ENCODE results near the gene SECTM1. TPM values are rescaled to one million over a fixed set of nuclear protein-coding genes. Genes with fewer than 3 reads are reported as not detected.
"Not testable (repeated sequence)": the region's sequence is repeated elsewhere in the genome, so short reads cannot be mapped to it uniquely, and the experiment has no call there.

Gene SECTM1
- total RNA-seq, 1 donor from 2014 or later: 3.7 TPM

DNA sequence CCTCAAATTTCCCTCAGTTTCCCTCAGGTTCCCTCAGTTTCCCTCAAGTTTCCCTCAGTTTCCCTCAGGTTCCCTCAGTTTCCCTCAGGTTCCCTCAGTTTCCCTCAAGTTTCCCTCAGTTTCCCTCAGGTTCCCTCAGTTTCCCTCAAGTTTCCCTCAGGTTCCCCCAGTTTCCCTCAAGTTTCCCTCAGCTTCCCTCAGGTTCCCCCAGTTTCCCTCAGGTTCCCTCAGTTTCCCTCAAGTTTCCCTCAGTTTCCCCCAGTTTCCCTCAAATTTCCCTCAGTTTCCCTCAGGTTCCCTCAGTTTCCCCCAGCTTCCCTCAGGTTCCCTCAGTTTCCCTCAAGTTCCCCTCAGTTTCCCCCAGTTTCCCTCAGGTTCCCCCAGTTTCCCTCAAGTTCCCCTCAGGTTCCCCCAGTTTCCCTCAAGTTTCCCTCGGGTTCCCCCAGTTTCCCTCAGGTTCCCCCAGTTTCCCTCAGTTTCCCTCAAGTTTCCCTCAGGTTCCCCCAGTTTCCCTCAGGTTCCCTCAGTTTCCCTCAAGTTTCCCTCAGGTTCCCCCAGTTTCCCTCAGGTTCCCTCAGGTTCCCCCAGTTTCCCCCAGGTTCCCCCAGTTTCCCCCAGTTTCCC, 26.0 kb upstream of the SECTM1 start:
- not testable (repeated sequence) for H3K36me3 Mint-ChIP-seq (ENCODE audit: low read depth); H3K27ac Mint-ChIP-seq; DNase-seq (ENCODE audit: low spot score); H3K9me3 Mint-ChIP-seq; H3K4me1 Mint-ChIP-seq (ENCODE audit: low read depth); H3K4me3 Mint-ChIP-seq (ENCODE audit: low read depth)
- H3K27me3 Mint-ChIP-seq (ENCODE audit: low read depth): peaks cover 14% of the 10 kb centered on the region
- intact Hi-C loops (cut with micrococcal nuclease): loop anchor here (10.0 kb wide), 1 partner anchor 415 kb away; no protein-coding TSS in a partner anchor

DNA sequence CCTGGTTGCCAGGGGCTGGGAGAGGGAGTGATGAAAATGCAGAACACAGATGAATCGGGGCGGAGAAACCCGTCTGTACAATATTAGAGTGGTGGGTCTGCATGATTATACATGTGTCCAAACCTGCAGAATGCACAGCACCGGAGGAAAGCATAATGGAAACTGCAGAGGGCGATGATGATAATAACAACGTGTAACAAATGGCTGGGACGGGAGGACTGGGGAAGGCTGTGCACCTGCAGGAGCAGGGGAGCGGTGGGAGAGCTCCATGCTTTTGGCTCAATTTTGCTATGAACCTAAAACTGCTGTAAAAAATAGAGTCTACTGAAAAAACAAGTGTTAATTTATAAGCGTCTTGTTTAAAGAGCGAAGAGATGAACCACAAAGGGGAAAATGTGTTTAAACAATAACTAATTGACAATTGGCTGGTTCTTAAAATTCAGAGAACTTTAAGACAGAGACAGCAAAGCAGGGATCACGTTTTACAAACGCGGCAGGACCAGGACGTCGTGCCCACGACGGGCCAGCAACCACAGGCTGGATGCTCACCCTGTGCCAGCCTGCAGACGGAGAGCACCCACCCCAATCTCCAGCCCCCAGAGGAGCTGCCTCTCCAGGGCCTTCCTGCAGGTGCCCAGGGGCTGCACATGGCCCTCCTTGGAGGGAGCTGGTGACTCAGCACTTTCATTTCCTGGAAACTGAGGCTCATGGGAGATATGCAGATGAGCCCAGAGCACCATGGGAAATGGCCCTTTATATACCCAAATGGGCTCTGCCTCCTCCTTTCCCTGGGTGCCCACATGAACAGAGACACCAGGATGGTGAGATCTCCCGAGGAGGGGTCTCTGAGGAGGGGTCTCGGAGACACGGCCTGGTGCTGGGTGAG, 25.1 kb upstream of the SECTM1 start, which contains the start of gene TEX19:
Gene TEX19, plus strand, starts transcription at position 783 of the 886 bp plus-strand sequence. CDS start 2,904 bp downstream, outside the sequence.
- H3K4me3 Mint-ChIP-seq (ENCODE audit: low read depth): no peak within 1 kb of the TSS
- no peaks in the 10 kb centered on the region for H3K36me3 Mint-ChIP-seq (ENCODE audit: low read depth)
- intact Hi-C loops (cut with micrococcal nuclease): loop anchor here (10.0 kb wide), 1 partner anchor 416 kb away; no protein-coding TSS in a partner anchor
- DNase-seq (ENCODE audit: low spot score): no peak
- peaks cover 14% of the 10 kb centered on the region for H3K27me3 Mint-ChIP-seq (ENCODE audit: low read depth)
- H3K27ac Mint-ChIP-seq: peak within 1 kb of the TSS; percentile 7
- H3K4me1 Mint-ChIP-seq (ENCODE audit: low read depth): peaks cover 7% of the 10 kb centered on the region
- no peaks in the 10 kb centered on the region for H3K9me3 Mint-ChIP-seq

DNA sequence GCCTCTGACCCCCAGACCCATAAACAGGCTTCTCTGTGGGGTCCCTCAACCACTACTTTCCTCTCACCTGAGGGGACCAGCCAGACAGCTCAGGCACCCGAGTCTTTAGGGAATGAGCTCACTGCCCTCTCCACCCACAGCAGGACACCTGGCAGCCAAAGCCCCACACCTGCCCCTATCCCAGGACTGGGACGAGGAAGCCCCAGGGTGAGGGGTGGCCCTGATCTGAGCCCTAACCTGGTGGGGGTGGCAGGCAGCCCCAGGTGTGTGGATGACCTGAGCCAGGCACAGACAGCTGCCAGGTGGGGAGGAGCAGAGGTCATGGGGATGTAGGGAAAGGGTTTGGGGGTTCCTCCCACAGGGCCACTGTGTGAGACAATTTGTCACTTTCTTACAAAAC, 23.8 kb upstream of the SECTM1 start:
- Mint-ChIP-seq H3K27me3 (ENCODE audit: low read depth) (peaks cover 11% of the 10 kb centered on the region), H3K9me3 (no peaks in the 10 kb centered on the region), H3K27ac (no peak overlapping the region), H3K4me1 (ENCODE audit: low read depth) (peaks cover 7% of the 10 kb centered on the region), H3K36me3 (ENCODE audit: low read depth) (no peaks in the 10 kb centered on the region), H3K4me3 (ENCODE audit: low read depth) (no peak overlapping the region)
- no peak for DNase-seq (ENCODE audit: low spot score)
- intact Hi-C loops (cut with micrococcal nuclease): loop anchor here (10.0 kb wide), 1 partner anchor 417 kb away; no protein-coding TSS in a partner anchor

DNA sequence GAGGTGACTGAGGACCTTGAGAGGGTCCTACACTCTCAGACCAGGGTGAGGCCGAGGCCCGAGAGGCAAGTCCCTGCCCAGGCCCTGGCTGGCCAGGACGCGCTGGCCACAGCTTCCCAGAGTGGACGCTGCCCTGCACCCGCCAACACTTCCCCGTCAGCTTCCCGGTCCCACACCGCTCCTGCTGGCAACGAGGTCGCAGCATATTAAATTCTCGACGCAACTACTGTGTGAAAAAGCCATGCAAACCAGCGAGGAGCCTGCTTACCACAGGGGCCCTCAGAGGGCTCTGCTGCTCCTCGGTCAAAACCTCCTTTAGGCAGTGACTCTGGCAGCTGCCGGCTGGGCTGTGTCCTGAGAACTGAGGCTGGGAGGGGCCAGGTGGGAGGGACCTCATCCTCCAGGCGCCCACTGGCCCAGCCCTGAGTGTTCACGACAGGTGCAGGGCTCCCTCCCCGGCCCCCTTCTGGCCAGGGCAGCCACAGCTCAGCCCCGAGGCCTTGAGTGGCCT, 23.3 kb upstream of the SECTM1 start:
- no peak for DNase-seq (ENCODE audit: low spot score)
- H3K27me3 Mint-ChIP-seq (ENCODE audit: low read depth): peaks cover 11% of the 10 kb centered on the region
- no peak overlapping the region for H3K4me3 Mint-ChIP-seq (ENCODE audit: low read depth)
- H3K9me3 Mint-ChIP-seq: no peaks in the 10 kb centered on the region
- no peaks in the 10 kb centered on the region for H3K36me3 Mint-ChIP-seq (ENCODE audit: low read depth)
- no peak overlapping the region for H3K27ac Mint-ChIP-seq
- intact Hi-C loops (cut with micrococcal nuclease): loop anchor here (10.0 kb wide), 1 partner anchor 418 kb away; no protein-coding TSS in a partner anchor
- H3K4me1 Mint-ChIP-seq (ENCODE audit: low read depth): peaks cover 9% of the 10 kb centered on the region

DNA sequence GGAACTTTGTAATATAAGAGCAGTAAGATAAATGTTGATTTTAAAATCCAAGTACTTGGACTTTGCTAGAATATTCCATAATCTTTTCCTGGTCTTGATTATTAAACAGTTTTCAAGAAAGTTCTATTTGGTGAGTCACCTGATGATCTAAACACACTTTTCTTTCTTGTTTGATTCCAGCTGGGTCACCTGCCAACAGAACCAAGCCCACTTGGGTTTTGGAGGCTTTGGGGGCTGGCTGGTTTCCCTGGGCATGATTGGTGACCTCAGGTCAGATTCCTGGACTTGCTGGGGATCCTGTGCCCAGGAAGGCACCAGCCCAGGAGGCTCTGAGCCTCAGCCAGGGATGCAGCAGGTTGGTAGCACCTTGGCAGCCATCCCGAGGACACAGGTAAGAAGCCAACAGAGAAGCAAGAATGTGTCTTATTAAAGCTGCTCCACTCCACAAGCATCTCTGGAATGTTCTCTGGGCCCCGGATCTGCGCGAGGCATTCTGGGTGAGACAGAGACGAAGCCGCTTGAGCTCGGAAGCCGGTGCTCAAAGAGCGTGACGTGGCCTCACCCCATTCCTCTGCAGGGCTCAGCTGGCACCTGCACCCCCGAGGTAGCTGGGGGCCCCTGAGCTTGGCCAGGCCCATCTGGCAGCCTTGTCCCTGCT, 22.3 kb upstream of the SECTM1 start:
- H3K4me1 Mint-ChIP-seq (ENCODE audit: low read depth): peaks cover 11% of the 10 kb centered on the region
- no peak overlapping the region for H3K27ac Mint-ChIP-seq
- H3K9me3 Mint-ChIP-seq: no peaks in the 10 kb centered on the region
- no peaks in the 10 kb centered on the region for H3K36me3 Mint-ChIP-seq (ENCODE audit: low read depth)
- DNase-seq (ENCODE audit: low spot score): no peak
- H3K27me3 Mint-ChIP-seq (ENCODE audit: low read depth): peaks cover 11% of the 10 kb centered on the region
- intact Hi-C loops (cut with micrococcal nuclease): loop anchor here (10.0 kb wide), 1 partner anchor 419 kb away; no protein-coding TSS in a partner anchor
- no peak overlapping the region for H3K4me3 Mint-ChIP-seq (ENCODE audit: low read depth)

DNA sequence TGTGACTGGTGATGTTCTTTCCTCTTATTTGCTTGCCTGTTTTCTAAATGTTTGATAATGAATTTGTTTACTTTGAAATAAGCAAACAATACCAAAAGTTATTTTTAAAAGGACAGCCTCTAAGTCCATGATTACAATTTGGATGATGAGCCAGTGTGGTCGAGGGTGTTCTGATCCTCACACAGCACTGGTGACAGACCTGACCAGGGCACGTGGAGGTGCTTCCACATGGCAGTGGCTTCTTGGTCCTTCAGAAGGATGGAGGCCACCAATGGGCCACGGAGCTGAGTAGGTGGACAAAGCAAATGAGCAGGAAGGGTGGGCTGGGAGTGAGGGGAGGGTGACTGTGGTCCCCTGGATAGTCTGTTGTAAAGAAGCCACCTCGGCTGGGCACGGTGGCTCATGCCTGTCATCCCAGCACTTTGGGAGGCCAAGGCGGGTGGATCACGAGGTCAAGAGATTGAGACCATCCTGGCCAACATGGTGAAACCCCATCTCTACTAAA, 21.3 kb upstream of the SECTM1 start:
- H3K4me3 Mint-ChIP-seq (ENCODE audit: low read depth): no peak overlapping the region
- H3K27me3 Mint-ChIP-seq (ENCODE audit: low read depth): peaks cover 11% of the 10 kb centered on the region
- no peaks in the 10 kb centered on the region for H3K9me3 Mint-ChIP-seq
- intact Hi-C loops (cut with micrococcal nuclease): loop anchor here (10.0 kb wide), 1 partner anchor 420 kb away; no protein-coding TSS in a partner anchor
- no peaks in the 10 kb centered on the region for H3K36me3 Mint-ChIP-seq (ENCODE audit: low read depth)
- H3K4me1 Mint-ChIP-seq (ENCODE audit: low read depth): peaks cover 11% of the 10 kb centered on the region
- no peak for DNase-seq (ENCODE audit: low spot score)
- H3K27ac Mint-ChIP-seq: no peak overlapping the region

DNA sequence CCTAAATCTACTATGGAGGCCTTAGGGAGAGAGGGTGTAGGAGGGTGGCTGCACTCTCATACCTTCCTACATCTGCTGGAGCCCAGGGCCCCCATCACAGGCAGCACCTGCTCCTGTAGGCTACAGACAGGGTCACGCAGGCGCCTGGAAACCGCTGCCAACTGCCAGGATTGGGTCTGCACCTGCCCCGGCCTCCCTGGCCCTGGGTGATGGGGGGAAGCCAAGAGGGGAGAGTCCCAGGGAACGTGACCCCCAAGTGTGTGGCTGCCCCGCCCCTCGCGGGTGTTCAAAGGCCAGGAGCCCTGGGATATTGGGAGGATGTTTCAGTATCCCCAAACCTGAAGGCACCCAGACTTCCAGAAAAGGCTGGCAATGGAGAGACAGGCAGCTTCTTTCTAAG, 19.9 kb upstream of the SECTM1 start:
- Mint-ChIP-seq H3K36me3 (ENCODE audit: low read depth) (no peaks in the 10 kb centered on the region), H3K4me1 (ENCODE audit: low read depth) (peaks cover 8% of the 10 kb centered on the region), H3K9me3 (no peaks in the 10 kb centered on the region), H3K27ac (no peak overlapping the region), H3K4me3 (ENCODE audit: low read depth) (no peak overlapping the region), H3K27me3 (ENCODE audit: low read depth) (peaks cover 9% of the 10 kb centered on the region)
- intact Hi-C loops (cut with micrococcal nuclease): loop anchor here (2.0 to 10.0 kb wide), 2 partner anchors 201 to 421 kb away; no protein-coding TSS in a partner anchor
- DNase-seq (ENCODE audit: low spot score): no peak

DNA sequence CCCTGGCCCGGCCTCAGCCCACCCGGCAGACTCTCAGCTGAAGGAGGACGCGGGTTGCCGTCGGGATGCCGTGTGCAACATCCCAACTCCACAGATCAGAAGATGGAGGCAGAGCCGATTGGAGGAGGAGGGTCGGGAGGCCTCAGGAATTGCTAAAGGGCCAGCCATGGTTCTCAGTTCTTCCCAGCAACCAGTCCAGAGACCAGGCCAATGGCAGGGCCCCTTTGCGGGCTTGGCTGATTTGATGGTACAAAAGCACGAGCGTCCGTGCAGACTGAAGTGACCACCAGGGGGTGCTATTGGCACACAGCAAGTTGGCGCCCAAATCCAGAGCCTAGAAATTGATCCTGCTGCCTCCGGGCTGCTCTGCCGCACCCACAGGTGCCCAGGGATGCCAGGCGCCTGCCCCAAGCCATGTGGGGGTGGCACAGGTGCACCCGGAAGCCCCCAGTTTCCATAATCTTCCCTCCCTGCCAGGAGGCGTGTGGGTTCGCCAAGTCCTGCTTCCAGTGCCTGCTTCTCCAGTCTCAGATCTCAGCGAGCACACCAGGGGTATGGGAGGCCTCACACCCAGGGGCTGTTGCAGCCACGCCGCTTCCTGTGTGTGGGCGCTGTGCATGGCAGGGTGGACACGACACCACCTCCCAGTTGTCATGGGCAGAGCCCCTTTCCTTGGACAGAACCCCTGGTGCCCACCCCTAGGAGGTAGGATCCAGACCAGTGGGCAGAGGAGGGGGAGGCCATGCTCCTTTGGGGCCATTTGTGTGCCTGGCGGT, 18.3 kb upstream of the SECTM1 start:
- H3K9me3 Mint-ChIP-seq: no peaks in the 10 kb centered on the region
- H3K27ac Mint-ChIP-seq: no peak overlapping the region
- H3K27me3 Mint-ChIP-seq (ENCODE audit: low read depth): peaks cover 5% of the 10 kb centered on the region
- no peaks in the 10 kb centered on the region for H3K36me3 Mint-ChIP-seq (ENCODE audit: low read depth)
- no peak overlapping the region for H3K4me3 Mint-ChIP-seq (ENCODE audit: low read depth)
- peak; percentile 73 for DNase-seq (ENCODE audit: low spot score)
- intact Hi-C loops (cut with micrococcal nuclease): loop anchor here (1.0 to 10.0 kb wide), 4 partner anchors 62 to 423 kb away; partner anchors contain the start of genes HEXD and OGFOD3
- H3K4me1 Mint-ChIP-seq (ENCODE audit: low read depth): peaks cover 4% of the 10 kb centered on the region

DNA sequence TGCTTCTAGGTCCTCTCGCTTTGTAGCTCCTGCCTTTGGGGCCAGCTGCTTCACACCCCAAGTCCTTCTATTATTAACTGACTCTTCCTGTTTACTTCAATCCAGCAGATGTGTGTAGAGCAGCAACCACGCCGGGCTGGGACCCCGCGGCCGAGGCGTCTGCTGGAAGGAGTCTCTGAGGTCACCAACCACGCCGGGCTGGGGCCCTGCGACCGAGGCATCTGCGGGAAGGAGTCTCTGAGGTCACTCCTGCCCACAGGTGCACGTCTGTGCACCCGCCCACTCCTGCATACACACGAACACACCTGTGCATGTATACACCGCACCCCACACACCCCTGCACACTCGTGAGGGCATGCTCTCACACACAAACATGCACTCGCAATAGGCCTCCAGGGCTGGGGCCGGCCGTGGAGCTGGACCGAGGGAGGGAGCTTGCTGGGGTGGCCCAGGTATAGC, 17.7 kb upstream of the SECTM1 start:
- no peak for DNase-seq (ENCODE audit: low spot score)
- intact Hi-C loops (cut with micrococcal nuclease): loop anchor here (1.0 to 10.0 kb wide), 2 partner anchors 67 to 424 kb away; partner anchors contain the start of genes HEXD and OGFOD3
- H3K9me3 Mint-ChIP-seq: no peaks in the 10 kb centered on the region
- H3K27ac Mint-ChIP-seq: no peak overlapping the region
- peaks cover 9% of the 10 kb centered on the region for H3K4me1 Mint-ChIP-seq (ENCODE audit: low read depth)
- no peaks in the 10 kb centered on the region for H3K36me3 Mint-ChIP-seq (ENCODE audit: low read depth)
- H3K4me3 Mint-ChIP-seq (ENCODE audit: low read depth): no peak overlapping the region
- H3K27me3 Mint-ChIP-seq (ENCODE audit: low read depth): peaks cover 10% of the 10 kb centered on the region

DNA sequence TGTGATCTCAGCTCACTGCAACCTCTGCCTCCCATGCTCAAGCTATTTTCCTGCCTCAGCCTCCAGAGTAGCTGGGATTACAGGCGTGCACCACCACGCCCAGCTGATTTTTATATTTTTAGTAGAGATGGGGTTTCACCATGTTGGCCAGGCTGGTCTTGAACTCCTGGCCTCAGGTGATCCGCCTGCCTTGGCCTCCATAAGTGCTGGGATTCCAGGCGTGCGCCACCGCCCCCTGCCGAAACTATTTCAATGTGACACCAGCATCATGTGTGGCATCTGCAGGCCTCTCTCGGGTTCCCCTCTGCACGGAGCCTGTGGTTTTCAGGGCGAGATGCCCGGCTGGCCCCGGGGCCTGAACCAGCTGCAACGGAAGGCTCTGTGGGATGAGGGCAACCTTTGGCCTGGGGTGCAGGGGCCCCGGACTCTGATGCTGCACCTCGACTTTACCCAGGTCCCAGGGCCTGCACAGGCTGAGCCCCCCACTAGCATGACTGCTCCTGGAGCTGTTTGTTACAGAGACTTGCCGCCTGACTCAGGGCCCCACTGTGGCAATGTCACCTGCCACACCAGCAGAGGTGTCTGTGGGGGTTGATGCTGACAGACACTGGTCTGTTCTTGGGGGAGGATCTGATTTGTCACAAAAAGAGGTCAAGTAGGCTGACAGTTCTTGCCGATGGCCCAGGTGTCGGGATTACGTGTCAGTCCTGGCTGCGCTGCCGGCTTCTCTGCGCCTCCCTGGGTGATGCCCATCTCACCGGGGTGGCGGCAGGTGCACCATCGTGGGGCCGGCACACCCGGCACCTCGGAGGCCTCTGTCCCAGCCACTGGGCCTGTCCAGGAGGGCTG, 16.8 kb upstream of the SECTM1 start:
- no peak overlapping the region for H3K27ac Mint-ChIP-seq
- no peaks in the 10 kb centered on the region for H3K36me3 Mint-ChIP-seq (ENCODE audit: low read depth)
- intact Hi-C loops (cut with micrococcal nuclease): loop anchor here (1.0 to 10.0 kb wide), 2 partner anchors 68 to 424 kb away; partner anchors contain the start of genes HEXD and OGFOD3
- H3K9me3 Mint-ChIP-seq: no peaks in the 10 kb centered on the region
- H3K27me3 Mint-ChIP-seq (ENCODE audit: low read depth): peaks cover 9% of the 10 kb centered on the region
- peaks cover 10% of the 10 kb centered on the region for H3K4me1 Mint-ChIP-seq (ENCODE audit: low read depth)
- no peak overlapping the region for H3K4me3 Mint-ChIP-seq (ENCODE audit: low read depth)
- peak; percentile 37 for DNase-seq (ENCODE audit: low spot score)

DNA sequence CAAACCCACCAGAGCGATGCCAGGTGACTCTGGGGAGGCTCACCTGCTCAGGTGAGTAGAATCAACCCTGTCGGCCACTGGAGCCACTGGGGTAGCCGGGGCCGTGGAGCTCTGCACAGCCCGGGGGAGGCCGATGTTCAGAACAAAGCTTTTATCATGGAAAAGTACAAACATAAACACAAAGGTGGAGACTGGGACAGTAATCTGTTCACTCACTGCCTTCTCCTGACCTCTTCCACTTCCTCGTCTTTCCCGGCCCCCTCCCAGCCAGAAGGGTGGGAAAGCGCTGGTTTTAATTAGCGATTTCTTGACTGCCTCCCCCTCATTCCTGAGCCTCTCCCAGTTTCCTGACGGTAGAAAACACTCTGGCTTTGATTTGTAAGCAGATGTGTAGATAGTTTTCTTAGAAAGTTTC, 15.7 kb upstream of the SECTM1 start:
- Mint-ChIP-seq H3K27me3 (ENCODE audit: low read depth) (peaks cover 8% of the 10 kb centered on the region), H3K36me3 (ENCODE audit: low read depth) (no peaks in the 10 kb centered on the region), H3K4me1 (ENCODE audit: low read depth) (peaks cover 10% of the 10 kb centered on the region), H3K27ac (no peak overlapping the region), H3K4me3 (ENCODE audit: low read depth) (no peak overlapping the region), H3K9me3 (no peaks in the 10 kb centered on the region)
- no peak for DNase-seq (ENCODE audit: low spot score)
- intact Hi-C loops (cut with micrococcal nuclease): no loop called here

Data from activated T-helper 2 cell treated with anti-CD3 and anti-CD28 coated beads, Interferon-gamma antibody, Interleukin-2, Interleukin-4, amounts not matched to agents 10 μg/mL and 5 μg/mL and 100 μg/mL, durations not matched to agents 14 hours and 24 hours and 36 hours (primary cell).